Esophagus squamous epithelium (tissue), 5 donors: Measurements from ENCODE around the gene CHRNA4. TPM values are rescaled to one million over a fixed set of nuclear protein-coding genes. Genes with fewer than 3 reads are reported as not detected.

Experiments
- DNase-seq: peaks from one replicate; lab custom pipeline; 2025; lab: John Stamatoyannopoulos, UW
- H3K27ac ChIP-seq, 4 donors: fragments of 200-600 bp; sonication (generic); one replicate each; pipeline ENCODE4 v1.5.1; 2016 to 2019; ENCODE audit warnings: mild to moderate bottlenecking in 1 of 4
- H3K27me3 ChIP-seq, 4 donors: fragments of 200-600 bp; sonication (generic); 1 replicate in 3 of 4; 2 replicates in 1 of 4; pipeline versions ENCODE4 v1.5.1 to v1.6.0; 2017 to 2021; ENCODE audit warnings: antibody characterized with exemption in 1 of 4
- H3K36me3 ChIP-seq, 3 donors: fragments of 200-600 bp; sonication (generic); one replicate each; pipeline ENCODE4 v1.5.1; 2016 to 2019
- H3K4me1 ChIP-seq, 3 donors: fragments of 200-600 bp; sonication (generic); one replicate each; pipeline ENCODE4 v1.5.1; 2017 to 2019
- H3K4me3 ChIP-seq, 4 donors: fragments of 200-600 bp; sonication (generic); 1 replicate in 3 of 4; 2 replicates in 1 of 4; pipeline ENCODE4 v1.5.1; 2016 to 2019; ENCODE audit warnings: mild to moderate bottlenecking in 2 of 4, moderate library complexity in 1 of 4
- H3K9me3 ChIP-seq, 3 donors: fragments of 200-600 bp; sonication (generic); one replicate each; pipeline ENCODE4 v1.5.1; 2016 to 2019
- CTCF ChIP-seq, 6 experiments: fragments of 450-650 bp in 4 of 6; fragments of 200-600 bp in 2 of 6; sonication (generic) in 2 of 6; IDR thresholded peaks; one replicate each; pipeline ENCODE4 v1.5.1; 2016 to 2019; ENCODE audit warnings: antibody characterized with exemption in 6 of 6, mild to moderate bottlenecking in 4 of 6, moderate library complexity in 4 of 6
- POLR2A ChIP-seq, 4 donors: fragments of 450-650 bp; IDR thresholded peaks; one replicate each; pipeline ENCODE4 v1.6.1; 2017; ENCODE audit warnings: antibody characterized with exemption in 4 of 4, mild to moderate bottlenecking in 4 of 4, moderate library complexity in 3 of 4
- WGBS, 2 donors: methylation state at CpG; one replicate each; pipeline ENCODE4 v1.1.5; 2018; 5-methylcytosine and 5-hydroxymethylcytosine counted together
- intact Hi-C: fragments of 100-400 bp; cut with DNase I; formaldehyde crosslinking; loops from one replicate; pipeline ENCODE4 v1.15.0; 2022
- total RNA-seq, 4 donors: library from RNA; depleted of rRNA; stranded (reverse); fragments of >200 nt; gene quantifications; one replicate each; pipeline ENCODE4 v1.1.0, GENCODE V29; 2016
- donor health status: DM: yes; HTN: yes; CAD: no.

Gene CHRNA4
- total RNA-seq, 4 donors from 2014 or later, result not detected

- Histone ChIP-seq H3K9me3 (no peaks in the 10 kb centered on the region), H3K36me3 (no peaks in the 10 kb centered on the region), H3K4me1 (peaks cover 0 to 12% (median 0%) of the 10 kb centered on the region in 3 donors), H3K27me3 (peaks cover 0 to 80% (median 3%) of the 10 kb centered on the region in 4 donors), H3K27ac (no peak overlapping the region), H3K4me3 (no peak overlapping the region)
- intact Hi-C loops, result no loop called here
- TF ChIP-seq POLR2A (IDR thresholded peaks at IDR 0.05) (no peak), CTCF (IDR thresholded peaks at IDR 0.05) (no peak)
- WGBS, 2 donors, result no CpG with 5 or more reads among the region's 9 CpGs
- no peak for DNase-seq
Measured at GRCh38 chr20:63312273-63312672, 48.9 kb downstream of the CHRNA4 start.

- no peak overlapping the region for H3K4me3 ChIP-seq
- no peaks in the 10 kb centered on the region for H3K9me3 ChIP-seq
- peaks cover 0 to 12% (median 0%) of the 10 kb centered on the region in 3 donors for H3K4me1 ChIP-seq
- no peaks in the 10 kb centered on the region for H3K36me3 ChIP-seq
- H3K27me3 ChIP-seq, result peaks cover 0 to 84% (median 3%) of the 10 kb centered on the region in 4 donors
- no peak for DNase-seq
- no peak for TF ChIP-seq POLR2A (IDR thresholded peaks at IDR 0.05)
- TF ChIP-seq CTCF (IDR thresholded peaks at IDR 0.05), result no peak
- intact Hi-C loops, result no loop called here
- 49% methylated on average over 3 of the region's 18 CpGs; no CpG with 5 or more reads in 1 of the 2 donors for whole genome bisulfite sequencing, 2 donors
- no peak overlapping the region for H3K27ac ChIP-seq
Measured at GRCh38 chr20:63311833-63312243, 49.3 kb downstream of the CHRNA4 start.

GRCh38 chr20:63311186-63311832 lies 49.8 kb downstream of the CHRNA4 start:
- no peak for TF ChIP-seq POLR2A (IDR thresholded peaks at IDR 0.05)
- TF ChIP-seq CTCF (IDR thresholded peaks at IDR 0.05), result no peak
- intact Hi-C loops, result no loop called here
- Histone ChIP-seq H3K4me1 (peaks cover 0 to 12% (median 0%) of the 10 kb centered on the region in 3 donors), H3K36me3 (no peaks in the 10 kb centered on the region), H3K9me3 (no peaks in the 10 kb centered on the region), H3K27me3 (peaks cover 0 to 87% (median 3%) of the 10 kb centered on the region in 4 donors), H3K27ac (no peak overlapping the region), H3K4me3 (no peak overlapping the region)
- DNase-seq, result no peak
- WGBS, 2 donors, result 85% methylated on average over 5 of the region's 29 CpGs; no CpG with 5 or more reads in 1 of the 2 donors

GRCh38 chr20:63310265-63310991 lies 50.7 kb downstream of the CHRNA4 start:
- no peak overlapping the region for H3K4me3 ChIP-seq
- TF ChIP-seq POLR2A (IDR thresholded peaks at IDR 0.05), result no peak
- TF ChIP-seq CTCF (IDR thresholded peaks at IDR 0.05), result no peak
- H3K36me3 ChIP-seq, result no peaks in the 10 kb centered on the region
- peaks cover 0 to 12% (median 0%) of the 10 kb centered on the region in 3 donors for H3K4me1 ChIP-seq
- no peak overlapping the region for H3K27ac ChIP-seq
- H3K9me3 ChIP-seq, result no peaks in the 10 kb centered on the region
- intact Hi-C loops, result no loop called here
- peaks cover 0 to 85% (median 3%) of the 10 kb centered on the region in 4 donors for H3K27me3 ChIP-seq
- WGBS, 2 donors, result 44 to 57% methylated on average over 2 to 6 of the region's 20 CpGs
- no peak for DNase-seq
